NCI-H345 treated with DMSO at 0.1 percent for 48 hours (cell line): ENCODE measurements around the gene NES.

Source experiments
- DNase-seq: peaks from one replicate; lab custom pipeline; 2025; ENCODE audit not compliant: unreplicated experiment; lab: John Stamatoyannopoulos, UW

NES gene

GRCh38 chr1:156625436-156626078 is 51.6 kb downstream of the NES start:
- DNase-seq: peak; percentile 42

- no peak for DNase-seq
Observed at GRCh38 chr1:156624814-156625435, 52.3 kb downstream of the NES start.

GRCh38 chr1:156623946-156624813 is 53.0 kb downstream of the NES start:
- DNase-seq: no peak

GRCh38 chr1:156622581-156623297 is 54.5 kb downstream of the NES start:
- no peak for DNase-seq

- no peak for DNase-seq
Observed at GRCh38 chr1:156619582-156619955, 57.6 kb downstream of the NES start.

GRCh38 chr1:156618853-156619581 is 58.2 kb downstream of the NES start, which contains the start of gene HAPLN2:
Gene HAPLN2 (plus strand): TSS chr1:156619415. CDS start chr1:156623491, 4,076 bp downstream.
- no peak for DNase-seq
